Peyer's patch (tissue), 4 donors: ENCODE results near the gene ZBTB7C. TPM values are rescaled to one million over a fixed set of nuclear protein-coding genes. Genes with fewer than 3 reads are reported as not detected.

ENCODE experiments used
- DNase-seq, 3 donors: peaks; one replicate each; pipeline ENCODE4 v3.0.0-alpha.2; 2017 to 2019
- H3K27ac ChIP-seq, 4 donors: fragments of 200-600 bp; sonication (generic); one replicate each; pipeline ENCODE4 v1.5.1; 2016 to 2019
- H3K27me3 ChIP-seq, 2 donors: fragments of 200-600 bp; sonication (generic); one replicate each; pipeline ENCODE4 v1.5.1; 2019
- H3K36me3 ChIP-seq, 3 donors: fragments of 200-600 bp; sonication (generic); one replicate each; pipeline ENCODE4 v1.5.1; 2016 to 2019
- H3K4me1 ChIP-seq, 4 donors: fragments of 200-600 bp; sonication (generic); one replicate each; pipeline ENCODE4 v1.5.1; 2016 to 2019
- H3K4me3 ChIP-seq, 4 donors: fragments of 200-600 bp; sonication (generic); 1 replicate in 3 of 4; 2 replicates in 1 of 4; pipeline ENCODE4 v1.5.1; 2016 to 2019; ENCODE audit warnings: mild to moderate bottlenecking in 1 of 4
- H3K9me3 ChIP-seq, 4 donors: fragments of 200-600 bp; sonication (generic); one replicate each; pipeline ENCODE4 v1.5.1; 2016 to 2019; ENCODE audit warnings: mild to moderate bottlenecking in 1 of 4
- CTCF ChIP-seq, 6 experiments: fragments of 450-650 bp in 4 of 6; fragments of 200-600 bp in 2 of 6; sonication (generic) in 1 of 6; IDR thresholded peaks; one replicate each; pipeline ENCODE4 v1.5.1; 2017 to 2019; ENCODE audit warnings: antibody characterized with exemption in 6 of 6, mild to moderate bottlenecking in 3 of 6, moderate library complexity in 1 of 6
- POLR2A ChIP-seq, 2 donors: fragments of 450-650 bp; IDR thresholded peaks; one replicate each; pipeline ENCODE4 v1.5.1; 2017; ENCODE audit warnings: antibody characterized with exemption in 2 of 2, mild to moderate bottlenecking in 2 of 2, moderate library complexity in 2 of 2
- total RNA-seq, 4 donors: library from RNA; depleted of rRNA; stranded (reverse); fragments of >200 nt; gene quantifications; one replicate each; pipeline ENCODE4 v1.1.0, GENCODE V29; 2016

Gene ZBTB7C
- total RNA-seq, 4 donors from 2014 or later = 10.5 to 15.7 (median 14.2) TPM

GRCh38 chr18:48039769-48040215, 369.4 kb downstream of the ZBTB7C start:
- Histone ChIP-seq H3K27me3 (no peaks in the 10 kb centered on the region), H3K4me1 (no peaks in the 10 kb centered on the region), H3K4me3 (no peak overlapping the region), H3K36me3 (no peaks in the 10 kb centered on the region), H3K27ac (no peak overlapping the region), H3K9me3 (no peaks in the 10 kb centered on the region)
- DNase-seq = no peak
- no peak for TF ChIP-seq CTCF (IDR thresholded peaks at IDR 0.05)
- TF ChIP-seq POLR2A (IDR thresholded peaks at IDR 0.05) = no peak

GRCh38 chr18:48038636-48039035, 370.5 kb downstream of the ZBTB7C start:
- no peak overlapping the region for H3K4me3 ChIP-seq
- H3K36me3 ChIP-seq = no peaks in the 10 kb centered on the region
- H3K27me3 ChIP-seq = no peaks in the 10 kb centered on the region
- H3K9me3 ChIP-seq = no peaks in the 10 kb centered on the region
- no peaks in the 10 kb centered on the region for H3K4me1 ChIP-seq
- H3K27ac ChIP-seq = no peak overlapping the region
- TF ChIP-seq POLR2A (IDR thresholded peaks at IDR 0.05) (no peak), CTCF (IDR thresholded peaks at IDR 0.05) (no peak)
- peak in 1 of 3 donors; percentile 29 for DNase-seq

- no peak overlapping the region for H3K4me3 ChIP-seq
Observed at GRCh38 chr18:48037481-48038271, 371.5 kb downstream of the ZBTB7C start.

GRCh38 chr18:48036641-48037421, 372.4 kb downstream of the ZBTB7C start:
- TF ChIP-seq POLR2A (IDR thresholded peaks at IDR 0.05) (no peak), CTCF (IDR thresholded peaks at IDR 0.05) (no peak)
- Histone ChIP-seq H3K27me3 (no peaks in the 10 kb centered on the region), H3K36me3 (no peaks in the 10 kb centered on the region), H3K9me3 (no peaks in the 10 kb centered on the region), H3K27ac (no peak overlapping the region), H3K4me3 (no peak overlapping the region), H3K4me1 (no peaks in the 10 kb centered on the region)
- peak in 1 of 3 donors; percentile 24 for DNase-seq

More at GRCh38 chr18:48037481-48038271, 371.5 kb downstream of the ZBTB7C start:
- H3K27me3 ChIP-seq = no peaks in the 10 kb centered on the region
- no peak overlapping the region for H3K27ac ChIP-seq
- no peaks in the 10 kb centered on the region for H3K4me1 ChIP-seq
- peak in 4 of 6 experiments; percentile 18 to 61 (median 56) for TF ChIP-seq CTCF (IDR thresholded peaks at IDR 0.05)
- no peak for TF ChIP-seq POLR2A (IDR thresholded peaks at IDR 0.05)
- H3K9me3 ChIP-seq = no peaks in the 10 kb centered on the region
- DNase-seq = peak in 2 of 3 donors; percentile 62 to 74
- no peaks in the 10 kb centered on the region for H3K36me3 ChIP-seq

- TF ChIP-seq POLR2A (IDR thresholded peaks at IDR 0.05) (no peak), CTCF (IDR thresholded peaks at IDR 0.05) (no peak)
- H3K27me3 ChIP-seq = no peaks in the 10 kb centered on the region
- H3K4me3 ChIP-seq = no peak overlapping the region
- no peaks in the 10 kb centered on the region for H3K36me3 ChIP-seq
- peak in 1 of 3 donors; percentile 48 for DNase-seq
- H3K9me3 ChIP-seq = no peaks in the 10 kb centered on the region
- no peaks in the 10 kb centered on the region for H3K4me1 ChIP-seq
- H3K27ac ChIP-seq = no peak overlapping the region
Observed at GRCh38 chr18:48036226-48036625, 373.0 kb downstream of the ZBTB7C start.
